Dendritic cell treated with granulocyte-macrophage colony-stimulating factor and Interleukin-4, amounts not matched to agents 40 ng/mL and 50 ng/mL, for 4 days (primary cell): ENCODE measurements around the gene LRP5.
A peak's percentile ranks its signal among the peaks of the same experiment; 100 is the strongest.

Source experiments
- H3K27ac Mint-ChIP-seq: one replicate; pipeline ENCODE4 v1.8.0; 2022; ENCODE audit warnings: mild to moderate bottlenecking, mixed read lengths
- H3K27me3 Mint-ChIP-seq: one replicate; pipeline ENCODE4 v1.8.0; 2022; ENCODE audit warnings: mild to moderate bottlenecking, mixed read lengths
- H3K36me3 Mint-ChIP-seq: one replicate; pipeline ENCODE4 v1.8.0; 2022; ENCODE audit warnings: low read depth, mixed read lengths
- H3K4me1 Mint-ChIP-seq: one replicate; pipeline ENCODE4 v1.8.0; 2022; ENCODE audit warnings: low read depth, mixed read lengths
- H3K4me3 Mint-ChIP-seq: one replicate; pipeline ENCODE4 v1.8.0; 2022; ENCODE audit warnings: mild to moderate bottlenecking, moderate library complexity, mixed read lengths
- H3K9me3 Mint-ChIP-seq: one replicate; pipeline ENCODE4 v1.8.0; 2022; ENCODE audit warnings: mixed read lengths
- intact Hi-C: fragments of 100-400 bp; cut with micrococcal nuclease; formaldehyde crosslinking; loops from one replicate; pipeline ENCODE4 v1.15.0; 2022

LRP5 gene

GRCh38 chr11:68308068-68308467 lies 4.3 kb upstream of the LRP5 start:
- Mint-ChIP-seq H3K4me3 (no peak overlapping the region), H3K27ac (no peak overlapping the region), H3K4me1 (peaks cover 25% of the 10 kb centered on the region), H3K9me3 (no peaks in the 10 kb centered on the region), H3K27me3 (peaks cover 34% of the 10 kb centered on the region), H3K36me3 (no peaks in the 10 kb centered on the region)
- intact Hi-C loops = no loop called here

- no peaks in the 10 kb centered on the region for H3K9me3 Mint-ChIP-seq
- no peak overlapping the region for H3K4me3 Mint-ChIP-seq
- peaks cover 48% of the 10 kb centered on the region for H3K27me3 Mint-ChIP-seq
- intact Hi-C loops = no loop called here
- peaks cover 36% of the 10 kb centered on the region for H3K4me1 Mint-ChIP-seq
- no peak overlapping the region for H3K27ac Mint-ChIP-seq
- no peaks in the 10 kb centered on the region for H3K36me3 Mint-ChIP-seq
Observed at GRCh38 chr11:68309621-68310185, 2.7 kb upstream of the LRP5 start.

DNA sequence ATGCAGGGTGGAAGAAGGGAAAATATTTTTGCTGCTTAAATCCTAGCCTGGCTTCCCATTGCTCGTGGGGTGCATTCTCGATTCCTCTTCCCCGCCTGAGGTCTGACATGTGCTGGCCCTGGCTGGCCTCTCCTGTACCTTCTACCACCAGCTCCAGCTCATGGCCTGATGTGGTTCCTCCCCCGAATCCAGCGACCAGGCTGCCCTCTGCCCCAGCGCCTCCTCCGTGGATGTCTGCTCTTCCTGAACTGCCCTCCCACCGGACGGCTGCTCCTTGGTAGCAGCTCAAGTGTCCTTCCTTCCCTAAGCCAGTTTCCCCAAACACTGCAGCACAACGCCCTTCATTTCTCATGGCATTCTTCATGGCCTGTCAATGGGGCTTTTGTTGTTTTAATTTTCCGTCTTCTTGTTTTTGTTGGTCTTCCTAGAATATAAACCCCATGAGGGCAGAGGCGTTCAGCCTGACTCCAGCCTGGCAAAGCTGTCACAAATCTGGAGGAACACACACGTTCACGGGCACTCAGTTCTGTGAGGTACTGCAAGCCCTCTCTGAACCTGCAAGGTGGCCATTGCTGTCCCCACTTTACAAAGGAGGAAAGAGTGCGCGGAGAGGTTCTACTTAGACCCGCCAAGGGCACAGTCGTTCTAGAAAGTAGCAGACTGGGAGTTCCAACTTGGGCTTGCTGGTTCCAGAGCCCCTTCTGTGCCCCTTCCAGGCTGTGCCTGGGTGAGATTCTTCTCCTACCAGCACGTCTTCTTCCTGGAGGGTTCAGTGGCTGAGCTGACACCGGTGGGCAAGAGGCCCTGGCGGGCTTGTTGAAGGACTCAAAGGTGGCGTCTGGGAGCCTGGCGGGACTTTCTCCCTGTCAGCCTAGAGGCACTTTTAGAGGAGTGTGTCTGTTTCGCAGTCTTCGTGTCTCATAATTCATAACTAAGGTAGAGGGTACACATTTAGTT lies 953 bp upstream of the LRP5 start:
- Mint-ChIP-seq H3K4me1 (peaks cover 42% of the 10 kb centered on the region), H3K9me3 (no peaks in the 10 kb centered on the region), H3K27ac (no peak overlapping the region), H3K27me3 (peaks cover 61% of the 10 kb centered on the region), H3K36me3 (no peaks in the 10 kb centered on the region), H3K4me3 (peak overlapping the region; percentile 50)
- intact Hi-C loops = no loop called here

DNA sequence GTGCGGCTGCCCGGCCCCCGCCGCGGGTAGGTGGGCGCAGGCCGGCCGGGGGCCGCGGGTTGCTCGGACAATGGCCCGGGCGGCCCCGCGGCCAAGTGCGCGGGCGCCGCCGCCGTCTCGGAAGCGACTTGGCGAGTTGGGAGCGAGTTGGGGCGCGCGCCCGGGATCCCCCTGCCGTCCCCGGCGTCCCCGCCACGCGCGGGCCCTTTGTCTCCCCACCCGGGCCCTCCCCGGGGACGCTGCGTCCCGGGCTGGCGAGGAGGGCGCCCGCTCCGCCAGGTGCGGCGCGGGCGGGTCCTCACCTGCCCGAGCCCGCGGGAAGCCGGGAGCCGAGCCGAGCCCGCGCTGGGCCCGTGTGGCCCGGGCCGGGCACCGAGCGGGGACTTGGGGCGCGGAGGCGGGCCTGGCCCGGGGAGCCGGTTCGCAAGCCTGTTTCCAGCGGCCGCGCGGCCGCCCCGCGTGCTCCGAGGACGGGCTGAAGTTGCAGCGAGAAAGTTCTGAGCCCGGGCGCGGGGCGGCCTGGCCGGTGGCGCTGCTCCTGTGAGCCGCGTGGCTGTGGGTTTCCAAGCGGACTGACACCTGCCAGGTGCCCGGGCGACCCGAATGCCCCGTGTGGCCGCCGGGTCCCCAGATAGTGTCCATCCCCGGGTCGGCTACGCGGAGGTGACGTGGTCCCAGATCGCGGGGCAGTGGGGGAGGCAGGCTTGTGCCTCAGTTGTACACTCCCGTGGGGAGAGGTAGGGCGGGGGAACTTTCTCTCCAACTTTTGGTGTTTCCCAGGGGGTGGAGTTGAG lies 586 bp downstream of the LRP5 start:
- no peak overlapping the region for H3K27ac Mint-ChIP-seq
- peak overlapping the region; percentile 65 for H3K4me3 Mint-ChIP-seq
- intact Hi-C loops = no loop called here
- H3K9me3 Mint-ChIP-seq = no peaks in the 10 kb centered on the region
- H3K27me3 Mint-ChIP-seq = peaks cover 73% of the 10 kb centered on the region
- H3K4me1 Mint-ChIP-seq = peaks cover 42% of the 10 kb centered on the region
- no peaks in the 10 kb centered on the region for H3K36me3 Mint-ChIP-seq

DNA sequence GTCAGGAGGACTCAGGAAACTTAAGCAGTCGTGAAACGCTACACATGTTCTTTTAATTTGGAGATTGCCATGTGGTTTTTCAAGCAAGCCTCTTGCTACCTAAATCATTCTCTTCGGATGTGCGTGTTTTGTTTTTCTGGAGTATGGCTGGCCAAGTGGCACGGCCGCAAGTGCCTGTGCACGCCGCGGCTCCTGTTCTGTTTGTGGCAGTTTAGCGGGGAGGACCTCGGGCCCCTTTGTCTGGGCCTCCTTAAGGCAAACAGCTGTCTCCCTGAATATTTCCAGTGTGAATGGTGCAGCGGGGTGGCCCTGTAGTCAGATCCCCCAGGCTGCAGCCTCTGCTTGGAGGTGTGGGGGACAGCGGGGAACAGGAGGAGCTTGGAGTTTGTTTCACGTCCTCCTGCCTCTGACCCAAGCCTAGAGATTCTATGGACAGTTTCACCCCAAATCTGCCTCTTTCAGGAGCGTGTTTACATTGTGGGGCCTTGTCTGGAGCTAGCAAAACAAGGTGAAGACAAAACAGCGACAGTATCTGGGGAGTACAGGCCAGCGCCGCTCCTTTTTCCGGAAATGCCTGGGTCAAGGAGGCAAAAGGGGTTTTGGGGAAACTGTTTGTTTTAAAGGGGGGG lies 1.3 kb downstream of the LRP5 start:
- H3K9me3 Mint-ChIP-seq = no peaks in the 10 kb centered on the region
- no peaks in the 10 kb centered on the region for H3K36me3 Mint-ChIP-seq
- intact Hi-C loops = no loop called here
- H3K4me1 Mint-ChIP-seq = peaks cover 37% of the 10 kb centered on the region
- peak overlapping the region; percentile 65 for H3K4me3 Mint-ChIP-seq
- H3K27me3 Mint-ChIP-seq = peaks cover 77% of the 10 kb centered on the region
- no peak overlapping the region for H3K27ac Mint-ChIP-seq

DNA sequence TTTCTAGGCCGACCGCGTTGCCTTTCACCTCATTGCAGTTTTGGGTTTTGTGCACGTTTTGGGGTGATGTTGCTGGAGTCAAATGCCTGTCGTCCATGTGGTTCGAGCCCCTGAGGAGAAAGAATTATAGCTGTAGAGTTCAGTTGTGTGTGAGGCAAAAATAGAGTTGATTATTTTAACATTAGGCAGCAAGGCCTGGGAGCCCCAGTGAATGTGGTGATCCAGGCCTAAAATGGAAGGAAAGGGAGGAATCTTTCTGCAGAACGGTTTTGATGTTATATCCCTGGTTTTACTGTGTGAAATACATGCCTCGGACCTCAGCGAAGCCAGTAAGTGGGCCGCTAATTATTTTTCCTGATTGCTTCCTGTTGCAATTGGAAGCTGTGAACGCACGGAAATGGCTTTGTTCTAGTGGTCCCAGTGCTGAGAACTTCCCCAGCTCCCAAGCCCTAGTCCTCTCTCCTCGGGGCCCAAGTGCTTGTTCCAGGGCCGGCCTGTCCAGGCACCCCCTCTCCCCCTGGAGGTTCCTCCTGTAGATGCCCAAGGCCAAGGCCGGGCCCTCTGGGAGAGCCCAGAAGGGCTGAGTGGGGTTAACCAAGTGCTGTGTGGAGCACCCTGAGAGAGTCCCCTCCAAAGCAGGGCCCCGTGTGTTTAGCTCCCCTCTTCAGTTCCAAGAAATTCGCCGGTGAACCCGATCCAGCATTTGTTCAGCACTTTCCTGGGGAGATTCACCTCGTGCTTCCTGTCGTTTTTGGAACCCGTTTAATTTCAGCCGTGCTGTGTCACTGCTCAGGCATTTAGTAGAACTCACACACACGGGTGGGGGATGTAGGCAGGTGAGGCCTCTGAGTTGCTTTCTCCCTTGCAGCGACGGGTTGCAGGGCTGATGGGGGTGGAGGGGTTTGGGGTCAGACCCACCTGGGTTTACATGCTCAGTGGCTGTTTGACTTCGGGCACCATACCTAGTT lies 2.1 kb downstream of the LRP5 start:
- Mint-ChIP-seq H3K4me3 (no peak overlapping the region), H3K27me3 (peaks cover 77% of the 10 kb centered on the region), H3K4me1 (peaks cover 37% of the 10 kb centered on the region), H3K36me3 (no peaks in the 10 kb centered on the region), H3K27ac (no peak overlapping the region), H3K9me3 (no peaks in the 10 kb centered on the region)
- intact Hi-C loops = no loop called here

DNA sequence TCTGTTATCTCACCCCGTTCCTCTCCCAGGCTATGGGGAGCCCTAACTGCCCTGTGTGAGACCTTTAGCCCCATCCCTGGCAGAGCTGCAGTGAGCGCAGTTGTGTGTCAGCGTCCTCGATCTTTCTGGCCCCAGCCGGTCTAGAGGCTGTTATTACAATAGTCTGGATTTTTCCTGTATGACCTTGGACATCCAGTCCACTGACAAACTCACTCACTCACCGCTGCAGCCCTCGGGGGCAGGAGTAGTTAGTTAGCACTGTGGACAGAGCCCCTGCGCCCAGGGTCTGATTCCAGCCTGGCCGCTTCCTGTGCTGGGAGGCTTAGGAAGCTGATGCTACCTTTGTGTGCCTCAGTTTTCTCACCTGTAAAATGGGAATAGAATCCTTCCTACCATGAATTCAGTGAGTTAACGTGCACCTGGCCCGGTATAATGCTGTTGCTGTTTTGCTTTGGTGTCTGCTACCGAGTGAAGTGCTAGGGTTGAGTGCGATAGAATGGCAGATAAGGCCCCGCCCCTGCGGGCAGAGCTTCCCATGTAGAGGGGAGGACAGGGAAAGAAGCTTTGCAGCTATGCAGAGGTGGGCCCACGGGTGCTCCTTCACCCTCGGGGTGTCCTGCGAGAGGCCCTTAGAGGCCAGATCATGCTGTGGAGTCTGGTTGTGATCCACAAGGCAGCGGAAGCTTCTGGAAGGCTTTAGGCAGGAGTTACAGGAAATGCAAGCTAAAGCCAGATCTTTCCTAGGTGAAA lies 3.0 kb downstream of the LRP5 start:
- Mint-ChIP-seq H3K36me3 (no peaks in the 10 kb centered on the region), H3K27me3 (peaks cover 69% of the 10 kb centered on the region), H3K27ac (no peak overlapping the region), H3K9me3 (no peaks in the 10 kb centered on the region), H3K4me1 (peaks cover 37% of the 10 kb centered on the region), H3K4me3 (no peak overlapping the region)
- intact Hi-C loops = no loop called here

- no peak overlapping the region for H3K4me3 Mint-ChIP-seq
- no peak overlapping the region for H3K27ac Mint-ChIP-seq
- peaks cover 23% of the 10 kb centered on the region for H3K4me1 Mint-ChIP-seq
- intact Hi-C loops = no loop called here
- peaks cover 64% of the 10 kb centered on the region for H3K27me3 Mint-ChIP-seq
- H3K36me3 Mint-ChIP-seq = no peaks in the 10 kb centered on the region
- H3K9me3 Mint-ChIP-seq = no peaks in the 10 kb centered on the region
Observed at GRCh38 chr11:68317147-68317785, 4.9 kb downstream of the LRP5 start.

GRCh38 chr11:68321293-68322051 lies 9.1 kb downstream of the LRP5 start:
- Mint-ChIP-seq H3K4me3 (no peak overlapping the region), H3K27me3 (peaks cover 40% of the 10 kb centered on the region), H3K9me3 (no peaks in the 10 kb centered on the region), H3K27ac (no peak overlapping the region), H3K36me3 (no peaks in the 10 kb centered on the region), H3K4me1 (no peaks in the 10 kb centered on the region)
- intact Hi-C loops = no loop called here

DNA sequence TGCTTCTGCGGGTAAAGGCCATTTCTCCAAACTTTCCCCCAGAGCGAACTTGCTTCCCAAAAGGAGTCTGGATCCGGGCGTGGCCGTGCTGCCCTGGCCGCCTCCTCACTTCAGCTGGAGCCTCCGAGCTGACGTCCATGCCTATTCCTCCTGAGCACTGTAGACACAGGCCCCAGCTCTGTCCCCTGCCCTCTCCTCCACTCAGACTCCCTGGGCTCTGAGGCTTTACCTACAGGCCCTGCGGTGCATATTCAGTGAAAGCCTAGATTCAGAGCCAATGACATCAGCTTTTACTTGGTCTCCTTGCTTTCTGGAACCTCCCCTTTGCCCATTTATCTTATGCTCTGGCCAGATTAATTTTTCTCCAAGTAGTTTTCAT lies 9.7 kb downstream of the LRP5 start:
- H3K9me3 Mint-ChIP-seq = no peaks in the 10 kb centered on the region
- no peaks in the 10 kb centered on the region for H3K36me3 Mint-ChIP-seq
- intact Hi-C loops = no loop called here
- no peak overlapping the region for H3K4me3 Mint-ChIP-seq
- H3K4me1 Mint-ChIP-seq = no peaks in the 10 kb centered on the region
- peaks cover 38% of the 10 kb centered on the region for H3K27me3 Mint-ChIP-seq
- H3K27ac Mint-ChIP-seq = no peak overlapping the region

GRCh38 chr11:68324241-68324640 lies 11.8 kb downstream of the LRP5 start:
- Mint-ChIP-seq H3K4me1 (peaks cover 15% of the 10 kb centered on the region), H3K36me3 (no peaks in the 10 kb centered on the region), H3K27me3 (peaks cover 46% of the 10 kb centered on the region), H3K9me3 (no peaks in the 10 kb centered on the region), H3K27ac (no peak overlapping the region), H3K4me3 (no peak overlapping the region)
- intact Hi-C loops = no loop called here

GRCh38 chr11:68324695-68325094 lies 12.3 kb downstream of the LRP5 start:
- H3K27ac Mint-ChIP-seq = no peak overlapping the region
- intact Hi-C loops = no loop called here
- no peaks in the 10 kb centered on the region for H3K9me3 Mint-ChIP-seq
- no peak overlapping the region for H3K4me3 Mint-ChIP-seq
- H3K27me3 Mint-ChIP-seq = peaks cover 51% of the 10 kb centered on the region
- peaks cover 15% of the 10 kb centered on the region for H3K4me1 Mint-ChIP-seq
- H3K36me3 Mint-ChIP-seq = no peaks in the 10 kb centered on the region
